NCI-H2171 (cell line): ENCODE measurements around the gene HOXA4.

Experiments
- DNase-seq: peaks from one replicate; lab custom pipeline; 2025; lab: John Stamatoyannopoulos, UW

The HOXA4 gene

GRCh38 chr7:27116962-27117886, 13.3 kb downstream of the HOXA4 start:
- DNase-seq: no peak

- no peak for DNase-seq
These were observed 14.3 kb downstream of the HOXA4 start for GRCh38 chr7:27116031-27116961.

GRCh38 chr7:27115221-27116026, 15.1 kb downstream of the HOXA4 start:
- DNase-seq: no peak

GRCh38 chr7:27114881-27115220, 15.7 kb downstream of the HOXA4 start:
- DNase-seq: no peak

GRCh38 chr7:27113991-27114769, 16.4 kb downstream of the HOXA4 start:
- no peak for DNase-seq

- no peak for DNase-seq
These were observed 17.3 kb downstream of the HOXA4 start for GRCh38 chr7:27112955-27113949.

- DNase-seq: no peak
These were observed 18.2 kb downstream of the HOXA4 start for GRCh38 chr7:27112361-27112760.

GRCh38 chr7:27111751-27112277, 18.7 kb downstream of the HOXA4 start:
- no peak for DNase-seq

GRCh38 chr7:27111042-27111750, 19.4 kb downstream of the HOXA4 start:
- DNase-seq: no peak

- no peak for DNase-seq
These were observed 20.1 kb downstream of the HOXA4 start for GRCh38 chr7:27110186-27111031.

- DNase-seq: no peak
These were observed 20.9 kb downstream of the HOXA4 start for GRCh38 chr7:27109466-27110185.

- no peak for DNase-seq
These were observed 22.0 kb downstream of the HOXA4 start for GRCh38 chr7:27108390-27109127.

GRCh38 chr7:27107391-27108381, 22.9 kb downstream of the HOXA4 start:
- DNase-seq: no peak

- no peak for DNase-seq
These were observed 23.7 kb downstream of the HOXA4 start for GRCh38 chr7:27106901-27107240.

- no peak for DNase-seq
These were observed 24.2 kb downstream of the HOXA4 start for GRCh38 chr7:27106181-27106900.
